H1 (cell line): Measurements from ENCODE around the gene KCNJ5. TPM values are rescaled to one million over a fixed set of nuclear protein-coding genes. Genes with fewer than 3 reads are reported as not detected.

Experiments
- CTCF ChIA-PET: fragments of 300-600 bp; sonication (Branson Sonifier 250); formaldehyde crosslinking; loops from one replicate; lab custom pipeline; 2021; ENCODE audit not compliant: partially characterized antibody; lab: Charles Lee
- POLR2A ChIA-PET: fragments of 300-600 bp; sonication (Branson Sonifier 250); formaldehyde crosslinking; loops from one replicate; lab custom pipeline; 2021; ENCODE audit warnings: inconsistent platforms; ENCODE audit not compliant: partially characterized antibody; lab: Charles Lee
- DNase-seq, 2 experiments: peaks; one replicate each; pipeline versions ENCODE4 v3.0.0 to v3.0.0-alpha.2; 2010 to 2022; ENCODE audit warnings: low spot score in 2 of 2, low read depth in 1 of 2, mixed read lengths in 1 of 2
- FAIRE-seq: peaks from 2 replicates; lab custom pipeline; 2011; peaks lifted over from hg19 to GRCh38; lab: Jason Lieb, UNC
- H2AFZ ChIP-seq: 2 replicates; pipeline ENCODE4 v1.8.1; 2012; ENCODE audit warnings: low read length, inconsistent platforms
- H2AK5ac ChIP-seq: 2 replicates; pipeline ENCODE4 v1.6.1; 2013; ENCODE audit warnings: low read depth, low read length
- H2BK120ac ChIP-seq: replicated peaks from 2 replicates; pipeline ENCODE3; 2013; ENCODE audit warnings: low read depth, low read length, inconsistent platforms
- H2BK12ac ChIP-seq: 2 replicates; pipeline ENCODE4 v1.6.1; 2013; ENCODE audit warnings: low read depth, low read length
- H2BK15ac ChIP-seq: 2 replicates; pipeline ENCODE4 v1.6.1; 2013; ENCODE audit warnings: low read length
- H2BK20ac ChIP-seq: 2 replicates; pipeline ENCODE4 v1.6.1; 2013; ENCODE audit warnings: low read length
- H2BK5ac ChIP-seq: 2 replicates; pipeline ENCODE4 v1.6.1; 2013; ENCODE audit warnings: low read depth, low read length
- H3K14ac ChIP-seq: 2 replicates; pipeline ENCODE4 v1.6.1; 2013; ENCODE audit warnings: inconsistent platforms; ENCODE audit not compliant: insufficient read length
- H3K18ac ChIP-seq: 2 replicates; pipeline ENCODE4 v1.6.1; 2013; ENCODE audit warnings: low read length; ENCODE audit errors: extremely low read depth
- H3K23ac ChIP-seq: 2 replicates; pipeline ENCODE4 v1.6.1; 2013; ENCODE audit warnings: inconsistent platforms; ENCODE audit not compliant: insufficient read length
- H3K23me2 ChIP-seq: 2 replicates; pipeline ENCODE4 v1.6.1; 2013; ENCODE audit warnings: low read depth, low read length
- H3K27ac ChIP-seq: 2 replicates; pipeline ENCODE4 v1.6.1; 2011; ENCODE audit warnings: low read depth, low read length, inconsistent platforms
- H3K27me3 ChIP-seq, 4 experiments: replicated peaks in 1 of 4; 1 replicate in 1 of 4; 2 replicates in 3 of 4; pipeline versions ENCODE4 v1.6.1 to v1.8.1; 2011 to 2013; ENCODE audit warnings: low read length in 3 of 4, mild to moderate bottlenecking in 3 of 4, inconsistent platforms in 2 of 4, mixed read lengths in 2 of 4, moderate library complexity in 1 of 4; ENCODE audit not compliant: control insufficient read depth in 3 of 4, insufficient read depth in 3 of 4; ENCODE audit errors: extremely low read depth in 1 of 4
- H3K36me3 ChIP-seq, 4 experiments: 2 replicates each; pipeline versions ENCODE4 v1.6.1 to v1.8.1; 2011 to 2013; ENCODE audit warnings: mild to moderate bottlenecking in 4 of 4, low read length in 3 of 4, moderate library complexity in 2 of 4, control low read depth in 1 of 4, inconsistent platforms in 1 of 4; ENCODE audit not compliant: insufficient read depth in 4 of 4, control insufficient read depth in 2 of 4
- H3K4ac ChIP-seq: replicated peaks from 2 replicates; pipeline ENCODE3; 2013; ENCODE audit warnings: low read length, low read depth, mixed read lengths, inconsistent platforms; ENCODE audit not compliant: insufficient read length
- H3K4me1 ChIP-seq, 4 experiments: replicated peaks in 1 of 4; 1 replicate in 1 of 4; 2 replicates in 3 of 4; pipeline versions ENCODE4 v1.6.1 to v1.8.1; 2011 to 2013; ENCODE audit warnings: low read length in 3 of 4, inconsistent platforms in 2 of 4, mixed read lengths in 1 of 4; ENCODE audit not compliant: insufficient read depth in 4 of 4, control insufficient read depth in 3 of 4
- H3K4me2 ChIP-seq, 2 experiments: 2 replicates each; pipeline versions ENCODE4 v1.6.1 to v1.8.1; 2011 to 2013; ENCODE audit warnings: low read depth in 2 of 2, low read length in 2 of 2, control low read depth in 1 of 2, inconsistent platforms in 1 of 2, mild to moderate bottlenecking in 1 of 2; ENCODE audit not compliant: insufficient read depth in 1 of 2
- H3K4me3 ChIP-seq, 4 experiments: fragments of 200-600, 300-600 bp in 1 of 4; sonication (generic), shearing (Covaris generic), sonication (Bioruptor Twin) in 1 of 4; 2 replicates each; pipeline versions ENCODE4 v1.5.1 to v1.8.1; 2011 to 2016; ENCODE audit warnings: low read length in 4 of 4, low read depth in 3 of 4, control low read depth in 2 of 4, inconsistent platforms in 2 of 4, mild to moderate bottlenecking in 2 of 4, mixed read lengths in 1 of 4, moderate library complexity in 1 of 4; ENCODE audit not compliant: insufficient read depth in 2 of 4; ENCODE audit errors: extremely low read depth in 1 of 4
- H3K56ac ChIP-seq: replicated peaks from 2 replicates; pipeline ENCODE3; 2013; ENCODE audit warnings: low read depth, mild to moderate bottlenecking, mixed read lengths, low read length, inconsistent platforms; ENCODE audit not compliant: insufficient read length
- H3K79me1 ChIP-seq: 2 replicates; pipeline ENCODE4 v1.6.1; 2013; ENCODE audit warnings: low read depth, low read length, control low read depth
- H3K79me2 ChIP-seq, 2 experiments: 2 replicates each; pipeline versions ENCODE4 v1.6.1 to v1.8.1; 2012 to 2013; ENCODE audit warnings: low read length in 2 of 2, mild to moderate bottlenecking in 2 of 2, inconsistent platforms in 1 of 2; ENCODE audit not compliant: insufficient read depth in 2 of 2, control insufficient read depth in 1 of 2
- H3K9ac ChIP-seq, 4 experiments: replicated peaks in 1 of 4; 1 replicate in 1 of 4; 2 replicates in 3 of 4; pipeline versions ENCODE4 v1.6.1 to v1.8.1; 2011 to 2013; ENCODE audit warnings: low read depth in 3 of 4, low read length in 3 of 4, control low read depth in 2 of 4, mild to moderate bottlenecking in 2 of 4, moderate library complexity in 2 of 4, inconsistent platforms in 1 of 4; ENCODE audit errors: extremely low read depth in 1 of 4
- H3K9me3 ChIP-seq, 2 experiments: 2 replicates each; pipeline versions ENCODE4 v1.6.1 to v1.8.1; 2012 to 2013; ENCODE audit warnings: mild to moderate bottlenecking in 2 of 2, moderate library complexity in 2 of 2, control low read depth in 1 of 2, inconsistent platforms in 1 of 2, low read depth in 1 of 2, low read length in 1 of 2, mixed read lengths in 1 of 2; ENCODE audit not compliant: insufficient read depth in 2 of 2
- H4K20me1 ChIP-seq, 2 experiments: replicated peaks in 1 of 2; 2 replicates each; pipeline versions ENCODE3 to v1.8.1; 2011 to 2013; ENCODE audit warnings: inconsistent platforms in 2 of 2, low read length in 2 of 2, mild to moderate bottlenecking in 1 of 2; ENCODE audit not compliant: insufficient read depth in 2 of 2, control insufficient read depth in 1 of 2
- H4K5ac ChIP-seq: 2 replicates; pipeline ENCODE4 v1.6.1; 2013; ENCODE audit warnings: low read length, low read depth, mixed read lengths, inconsistent platforms; ENCODE audit not compliant: insufficient read length
- H4K8ac ChIP-seq: 2 replicates; pipeline ENCODE4 v1.8.0; 2013; ENCODE audit warnings: mild to moderate bottlenecking, moderate library complexity, low read length, inconsistent platforms; ENCODE audit not compliant: insufficient read depth; ENCODE audit errors: extremely low read depth
- H4K91ac ChIP-seq: replicated peaks from 2 replicates; pipeline ENCODE3; 2013; ENCODE audit warnings: low read length, mixed read lengths, inconsistent platforms; ENCODE audit not compliant: insufficient read length
- CHD1 ChIP-seq: IDR thresholded peaks from 2 replicates; pipeline ENCODE4 v1.6.1; 2012; ENCODE audit warnings: low read depth, low read length, improper control_type of control experiment
- CTBP2 ChIP-seq: IDR thresholded peaks from 2 replicates; pipeline ENCODE4 v1.7.0; 2011; ENCODE audit warnings: borderline replicate concordance, mild to moderate bottlenecking, moderate library complexity, mixed read lengths, low read length; ENCODE audit not compliant: insufficient read depth, insufficient read length
- KDM4A ChIP-seq: IDR thresholded peaks from one replicate; pipeline ENCODE4 v1.7.1; 2012; ENCODE audit warnings: low read depth, mild to moderate bottlenecking, moderate library complexity, low read length, inconsistent platforms; ENCODE audit not compliant: severe bottlenecking
- POLR2AphosphoS5 ChIP-seq: IDR thresholded peaks from 2 replicates; pipeline ENCODE4 v1.6.1; 2011; ENCODE audit warnings: low read depth, low read length
- RAD21 ChIP-seq, 2 experiments: IDR thresholded peaks in 1 of 2; conservative IDR thresholded peaks in 1 of 2; 2 replicates each; pipeline ENCODE4 v1.6.1; 2011; ENCODE audit warnings: low read depth in 2 of 2, low read length in 2 of 2, improper control_type of control experiment in 1 of 2, inconsistent platforms in 1 of 2, mild to moderate bottlenecking in 1 of 2, moderate library complexity in 1 of 2
- WGBS, 2 experiments: shearing (Covaris generic) in 1 of 2; methylation state at CpG; one replicate each; pipeline versions ENCODE4 v1.1.6 to v1.1.7; 2013 to 2015; ENCODE audit warnings: low lambda C conversion rate in 2 of 2, mixed read lengths in 2 of 2, inconsistent platforms in 1 of 2, low coverage in 1 of 2, missing lambda C conversion rate in 1 of 2; ENCODE audit not compliant: insufficient replicate concordance in 2 of 2, insufficient coverage in 1 of 2, insufficient read length in 1 of 2; ENCODE audit errors: extremely low coverage in 1 of 2, missing lambda C conversion rate in 1 of 2; 5-methylcytosine and 5-hydroxymethylcytosine counted together
- polyA plus RNA-seq, 7 experiments: library from polyadenylated mRNA; depleted of rRNA in 3 of 7; stranded (reverse) in 5 of 7; unstranded in 2 of 7; fragments of >200 nt in 5 of 7; fragments of 200-250 nt in 2 of 7; gene quantifications; 1 replicate in 5 of 7; 2 replicates in 1 of 7; 4 replicates in 1 of 7; pipeline versions ENCODE4 v1.2.1 to v1.2.3, GENCODE V29; 2011 to 2013; ENCODE audit warnings: missing spikeins in 2 of 7, mixed read lengths in 2 of 7
- total RNA-seq: library from RNA; stranded (reverse); fragmentation: NEBNext Ultra II Directional; extraction: Animal tissue kit (Norgen Biotek cat#: 25700); gene quantifications from 2 replicates; pipeline ENCODE4 v1.2.1, GENCODE V29; 2021
- TF ChIP-seq, protein P1 (sequence below): IDR thresholded peaks from 2 replicates; pipeline ENCODE4 v1.6.1; 2011; ENCODE audit warnings: low read depth, mild to moderate bottlenecking, low read length; ENCODE audit not compliant: insufficient read depth

The KCNJ5 gene
- total and polyA plus RNA-seq, 2 of the 8 experiments (the other 6 are each of a cell fraction or from before 2014, with no cell fraction given), result 0.05 TPM; not detected in 1

DNA sequence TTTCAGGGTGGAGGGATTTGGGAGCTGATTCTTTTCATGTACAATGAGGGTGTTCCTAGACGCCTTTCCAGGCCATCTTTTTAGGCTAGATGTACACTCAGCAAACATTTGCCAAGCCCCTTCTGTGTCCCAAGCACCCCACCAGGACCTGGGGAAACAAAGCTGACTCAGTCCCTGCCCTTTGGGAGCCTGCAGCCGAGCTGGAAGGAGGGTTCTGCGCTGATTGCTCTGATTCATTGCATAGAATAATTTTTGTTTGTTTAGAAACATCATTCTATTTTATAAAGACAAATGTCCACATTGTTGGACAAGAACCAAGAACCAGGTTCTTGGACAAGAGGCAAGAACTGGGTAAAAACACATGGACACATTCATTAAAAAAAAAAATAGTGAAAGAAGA, 34.8 kb downstream of the KCNJ5 start:
- H3K27ac ChIP-seq, result no peak overlapping the region
- H3K27me3 ChIP-seq, result peaks cover 2 to 42% (median 30%) of the 10 kb centered on the region in 4 experiments
- no peak overlapping the region for H4K8ac ChIP-seq
- H3K9ac ChIP-seq, result no peak overlapping the region
- no peaks in the 10 kb centered on the region for H3K79me2 ChIP-seq
- no peak overlapping the region for H2BK12ac ChIP-seq
- H3K23me2 ChIP-seq, result no peaks in the 10 kb centered on the region
- 77% methylated on average over 3 of the region's 3 CpGs; no CpG with 5 or more reads in 1 of the 2 experiments for WGBS, 2 experiments
- H2BK5ac ChIP-seq, result no peak overlapping the region
- H2BK20ac ChIP-seq, result no peak overlapping the region
- no peak overlapping the region for H3K23ac ChIP-seq
- no peak overlapping the region for H3K56ac ChIP-seq
- H2AK5ac ChIP-seq, result no peak overlapping the region
- FAIRE-seq (no peak), DNase-seq (no peak)
- peak overlapping the region in 1 of 2 experiments; percentile 41; a peak in 1 of 4 replicates for H3K4me2 ChIP-seq
- H3K4ac ChIP-seq, result no peak overlapping the region
- H3K36me3 ChIP-seq, result no peaks in the 10 kb centered on the region
- CTCF ChIA-PET, result interaction anchor here (0.7 to 7.8 kb wide), 11 partner anchors 9 to 818 kb away, joined by 3 to 77 read pairs (median 4); partner anchors contain the start of gene KCNJ1
- H2BK15ac ChIP-seq, result no peak overlapping the region
- no peak overlapping the region for H3K14ac ChIP-seq
- no peak overlapping the region for H4K5ac ChIP-seq
- no peak overlapping the region for H2AFZ ChIP-seq
- H3K4me1 ChIP-seq, result peaks cover 5 to 41% (median 17%) of the 10 kb centered on the region in 4 experiments
- H3K9me3 ChIP-seq, result no peaks in the 10 kb centered on the region
- H3K79me1 ChIP-seq, result no peaks in the 10 kb centered on the region
- POLR2A ChIA-PET, result no interaction called here
- H3K18ac ChIP-seq, result no peak overlapping the region
- H4K20me1 ChIP-seq, result no peaks in the 10 kb centered on the region
- H2BK120ac ChIP-seq, result no peak overlapping the region
- no peak overlapping the region for H3K4me3 ChIP-seq
- H4K91ac ChIP-seq, result no peak overlapping the region
- TF ChIP-seq POLR2AphosphoS5 (no peak), CTBP2 (no peak), KDM4A (no peak), CHD1 (no peak), RAD21 (IDR thresholded peaks at IDR 0.05 in 1 of 2, conservative IDR thresholded peaks at IDR 0.05 in 1 of 2; ENCODE audit: low read depth in 2 of 2, low read length in 2 of 2) (no peak)
- TF ChIP-seq, protein P1, sequence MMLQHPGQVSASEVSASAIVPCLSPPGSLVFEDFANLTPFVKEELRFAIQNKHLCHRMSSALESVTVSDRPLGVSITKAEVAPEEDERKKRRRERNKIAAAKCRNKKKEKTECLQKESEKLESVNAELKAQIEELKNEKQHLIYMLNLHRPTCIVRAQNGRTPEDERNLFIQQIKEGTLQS, result no peak
